Activated T-cell treated with anti-CD3 and anti-CD28 coated beads, Interleukin-2, amount 50 U/mL, for 24 hours (primary cell): ENCODE data around the gene PLIN5.
A peak's percentile ranks its signal among the peaks of the same experiment; 100 is the strongest.

ENCODE experiments used
- DNase-seq: peaks from one replicate; pipeline ENCODE4 v3.0.0-alpha.2; 2020
- H3K27ac Mint-ChIP-seq: 2 replicates; pipeline ENCODE4 v1.8.0; 2020; ENCODE audit warnings: mild to moderate bottlenecking, mixed read lengths
- H3K27me3 Mint-ChIP-seq: 2 replicates; pipeline ENCODE4 v1.8.0; 2020; ENCODE audit warnings: mixed read lengths
- H3K36me3 Mint-ChIP-seq: 2 replicates; pipeline ENCODE4 v1.8.0; 2020; ENCODE audit warnings: low read depth, mixed read lengths
- H3K4me1 Mint-ChIP-seq: 2 replicates; pipeline ENCODE4 v1.8.0; 2020; ENCODE audit warnings: low read depth, mixed read lengths
- H3K4me3 Mint-ChIP-seq: 2 replicates; pipeline ENCODE4 v1.8.0; 2020; ENCODE audit warnings: mild to moderate bottlenecking, moderate library complexity, mixed read lengths
- H3K9me3 Mint-ChIP-seq: 2 replicates; pipeline ENCODE4 v1.8.0; 2020; ENCODE audit warnings: mixed read lengths

PLIN5 gene

GRCh38 chr19:4491446-4491845, 43.6 kb downstream of the PLIN5 start:
- Mint-ChIP-seq H3K27me3 (no peaks in the 10 kb centered on the region), H3K4me3 (no peak overlapping the region), H3K9me3 (no peaks in the 10 kb centered on the region), H3K27ac (no peak overlapping the region), H3K4me1 (no peaks in the 10 kb centered on the region), H3K36me3 (peaks cover 55% of the 10 kb centered on the region)
- no peak for DNase-seq

DNA sequence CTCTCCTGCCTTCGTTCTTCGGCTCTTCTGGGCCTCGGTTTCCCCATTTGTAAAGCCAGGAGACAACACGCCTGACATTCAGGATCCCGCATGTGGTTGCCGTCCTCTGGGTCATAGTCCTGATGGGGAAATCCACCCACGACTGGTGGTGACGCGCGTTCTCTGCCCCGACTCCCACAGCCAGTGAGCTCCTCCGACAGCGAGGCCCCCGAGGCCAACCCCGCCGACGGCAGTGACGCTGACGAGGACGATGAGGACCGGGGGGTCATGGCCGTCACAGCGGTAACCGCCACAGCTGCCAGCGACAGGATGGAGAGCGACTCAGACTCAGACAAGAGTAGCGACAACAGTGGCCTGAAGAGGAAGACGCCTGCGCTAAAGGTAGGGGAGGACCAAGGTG, 46.5 kb downstream of the PLIN5 start:
- H3K9me3 Mint-ChIP-seq: no peaks in the 10 kb centered on the region
- DNase-seq: no peak
- H3K36me3 Mint-ChIP-seq: peaks cover 50% of the 10 kb centered on the region
- no peaks in the 10 kb centered on the region for H3K4me1 Mint-ChIP-seq
- H3K27me3 Mint-ChIP-seq: no peaks in the 10 kb centered on the region
- no peak overlapping the region for H3K27ac Mint-ChIP-seq
- H3K4me3 Mint-ChIP-seq: no peak overlapping the region

DNA sequence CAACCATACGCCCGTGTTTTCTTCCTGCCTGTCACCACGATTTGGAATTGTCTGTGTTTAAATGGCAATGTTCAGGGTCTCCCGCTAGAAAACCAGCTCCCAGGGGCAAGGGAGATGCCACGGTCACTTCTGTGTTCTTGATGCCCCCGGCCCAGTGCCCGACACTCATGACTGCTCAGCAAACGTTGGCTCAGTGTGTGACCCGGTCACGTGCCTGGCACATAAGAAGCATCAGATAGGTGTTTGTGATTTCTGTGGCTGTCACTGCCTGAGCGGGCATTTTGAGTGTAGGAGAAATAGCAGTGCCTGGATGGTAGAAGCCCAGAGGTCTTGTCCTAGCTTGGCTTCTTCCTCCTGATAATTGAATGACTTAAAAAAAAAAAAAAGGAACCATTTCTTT, 47.5 kb downstream of the PLIN5 start:
- no peak overlapping the region for H3K27ac Mint-ChIP-seq
- H3K4me3 Mint-ChIP-seq: no peak overlapping the region
- H3K36me3 Mint-ChIP-seq: peaks cover 59% of the 10 kb centered on the region

DNA sequence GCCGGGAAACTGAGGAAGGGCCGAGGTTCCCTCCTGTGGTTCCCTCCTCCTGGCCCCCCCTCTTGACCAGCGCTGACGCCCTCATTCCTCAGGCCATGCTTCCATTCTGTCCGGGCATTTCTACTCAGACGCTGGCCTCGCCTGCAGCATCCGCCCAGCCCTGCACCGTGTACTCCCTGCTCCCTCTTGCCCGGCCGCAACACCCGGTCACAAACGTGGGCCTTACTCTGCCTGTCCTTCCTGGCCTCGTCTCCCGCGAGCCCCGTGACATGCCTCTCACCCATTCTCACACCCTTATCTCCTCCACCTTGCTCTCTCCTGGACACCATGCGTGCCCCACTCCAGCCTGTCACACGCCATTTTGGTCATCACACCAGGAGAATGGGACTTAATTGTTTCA, 51.6 kb downstream of the PLIN5 start:
- no peak overlapping the region for H3K27ac Mint-ChIP-seq
- H3K4me1 Mint-ChIP-seq: no peaks in the 10 kb centered on the region
- no peaks in the 10 kb centered on the region for H3K9me3 Mint-ChIP-seq
- H3K27me3 Mint-ChIP-seq: no peaks in the 10 kb centered on the region
- DNase-seq: no peak
- H3K36me3 Mint-ChIP-seq: peaks cover 48% of the 10 kb centered on the region
- no peak overlapping the region for H3K4me3 Mint-ChIP-seq

More for the DNA sequence above, 47.5 kb downstream of the PLIN5 start:
- H3K4me1 Mint-ChIP-seq: no peaks in the 10 kb centered on the region
- H3K9me3 Mint-ChIP-seq: no peaks in the 10 kb centered on the region
- no peaks in the 10 kb centered on the region for H3K27me3 Mint-ChIP-seq
- no peak for DNase-seq

DNA sequence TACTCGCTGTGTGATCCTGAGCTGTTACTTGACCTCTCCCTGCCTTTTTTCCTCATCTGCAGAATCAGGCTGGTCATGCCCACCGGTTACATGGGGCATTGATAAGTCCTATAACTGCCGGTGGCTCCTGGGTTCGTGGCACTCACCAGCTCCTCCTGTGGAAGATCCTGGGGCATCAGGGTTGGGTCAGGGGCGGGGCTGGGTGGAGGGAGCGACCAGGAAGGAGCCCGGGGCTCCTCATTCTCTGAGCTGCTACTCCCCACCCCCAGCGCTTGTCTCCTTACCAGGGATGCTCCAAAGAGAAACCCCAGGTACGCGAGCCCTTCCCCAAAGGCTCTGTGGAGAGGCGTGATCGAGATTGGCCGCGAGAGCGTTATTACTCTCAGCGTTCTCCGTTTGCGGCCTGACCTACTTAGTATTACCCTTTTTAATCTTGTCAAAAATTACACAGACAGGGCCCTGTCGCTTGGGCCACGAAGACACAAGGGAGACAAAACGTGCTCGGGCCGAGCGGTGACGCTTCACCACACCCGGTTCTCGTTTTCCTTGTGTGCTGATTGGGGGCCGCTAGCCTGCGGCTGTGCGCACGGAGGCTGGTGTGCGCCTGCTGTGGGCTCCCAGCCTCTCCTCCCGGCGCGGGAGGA, 52.2 kb downstream of the PLIN5 start:
- H3K4me3 Mint-ChIP-seq: no peak overlapping the region
- H3K27me3 Mint-ChIP-seq: no peaks in the 10 kb centered on the region
- H3K27ac Mint-ChIP-seq: no peak overlapping the region
- H3K9me3 Mint-ChIP-seq: no peaks in the 10 kb centered on the region
- peaks cover 47% of the 10 kb centered on the region for H3K36me3 Mint-ChIP-seq
- no peaks in the 10 kb centered on the region for H3K4me1 Mint-ChIP-seq
- no peak for DNase-seq

- no peak overlapping the region for H3K4me3 Mint-ChIP-seq
- no peak overlapping the region for H3K27ac Mint-ChIP-seq
- no peak for DNase-seq
- H3K4me1 Mint-ChIP-seq: peaks cover 15% of the 10 kb centered on the region
- no peaks in the 10 kb centered on the region for H3K27me3 Mint-ChIP-seq
- peaks cover 39% of the 10 kb centered on the region for H3K36me3 Mint-ChIP-seq
- H3K9me3 Mint-ChIP-seq: no peaks in the 10 kb centered on the region
Observed at GRCh38 chr19:4477034-4477801, 57.8 kb downstream of the PLIN5 start.

GRCh38 chr19:4474514-4475022, 60.5 kb downstream of the PLIN5 start:
- H3K4me3 Mint-ChIP-seq: no peak overlapping the region
- H3K27me3 Mint-ChIP-seq: no peaks in the 10 kb centered on the region
- peaks cover 20% of the 10 kb centered on the region for H3K4me1 Mint-ChIP-seq
- peak overlapping the region; percentile 53 for H3K27ac Mint-ChIP-seq
- peaks cover 28% of the 10 kb centered on the region for H3K36me3 Mint-ChIP-seq
- peak; percentile 42 for DNase-seq
- H3K9me3 Mint-ChIP-seq: no peaks in the 10 kb centered on the region

GRCh38 chr19:4473763-4474513, 61.1 kb downstream of the PLIN5 start:
- Mint-ChIP-seq H3K4me1 (peaks cover 20% of the 10 kb centered on the region), H3K4me3 (no peak overlapping the region), H3K27ac (peak overlapping the region; percentile 53), H3K9me3 (no peaks in the 10 kb centered on the region), H3K27me3 (no peaks in the 10 kb centered on the region), H3K36me3 (peaks cover 28% of the 10 kb centered on the region)
- DNase-seq: no peak

GRCh38 chr19:4473011-4473762, 61.8 kb downstream of the PLIN5 start:
- H3K9me3 Mint-ChIP-seq: no peaks in the 10 kb centered on the region
- peaks cover 27% of the 10 kb centered on the region for H3K36me3 Mint-ChIP-seq
- DNase-seq: no peak
- peak overlapping the region; percentile 69 for H3K27ac Mint-ChIP-seq
- no peaks in the 10 kb centered on the region for H3K27me3 Mint-ChIP-seq
- H3K4me1 Mint-ChIP-seq: peaks cover 20% of the 10 kb centered on the region
- H3K4me3 Mint-ChIP-seq: no peak overlapping the region
